ENCODE data around the gene CNTNAP2.
"Not testable (repeated sequence)": the region's sequence is repeated elsewhere in the genome, so short reads cannot be mapped to it uniquely, and the experiment has no call there.

Gene CNTNAP2

GRCh38 chr7:147756300-147756699 lies 1639.7 kb downstream of the CNTNAP2 start:
- DNase-seq (ENCODE audit: low read depth in 2 of 2), result no peak

DNA sequence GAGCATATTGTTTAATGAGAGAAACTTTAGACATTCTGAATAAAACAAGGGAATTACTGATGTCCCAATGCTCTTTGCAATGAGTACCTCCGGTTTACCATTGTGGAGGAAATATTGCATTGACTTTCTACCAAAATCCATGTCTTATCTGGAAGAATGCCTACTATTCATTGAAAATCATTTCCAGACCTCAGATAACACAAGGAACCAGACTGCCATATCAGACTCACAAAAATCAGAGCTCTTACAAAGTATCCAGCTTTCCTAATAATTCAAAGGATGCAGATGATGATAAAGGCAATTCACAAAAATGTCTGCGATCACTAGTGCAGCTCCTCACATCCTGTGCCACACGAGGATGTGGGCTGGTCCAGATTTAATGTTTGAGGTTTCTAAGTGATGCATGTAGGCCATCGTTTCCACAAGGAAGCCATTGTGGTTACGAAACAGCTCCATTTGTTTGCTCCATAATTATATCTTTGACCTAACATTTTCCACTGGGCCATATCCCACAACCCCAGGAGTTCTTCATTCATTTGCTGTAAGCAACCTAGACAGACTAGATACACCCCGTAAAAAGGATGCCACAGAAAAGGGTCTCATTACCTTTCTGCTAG lies 1642.8 kb downstream of the CNTNAP2 start:
- no peak for DNase-seq (ENCODE audit: low read depth in 2 of 2)

GRCh38 chr7:147765301-147765700 lies 1648.7 kb downstream of the CNTNAP2 start:
- no peak for DNase-seq (ENCODE audit: low read depth in 2 of 2)

DNA sequence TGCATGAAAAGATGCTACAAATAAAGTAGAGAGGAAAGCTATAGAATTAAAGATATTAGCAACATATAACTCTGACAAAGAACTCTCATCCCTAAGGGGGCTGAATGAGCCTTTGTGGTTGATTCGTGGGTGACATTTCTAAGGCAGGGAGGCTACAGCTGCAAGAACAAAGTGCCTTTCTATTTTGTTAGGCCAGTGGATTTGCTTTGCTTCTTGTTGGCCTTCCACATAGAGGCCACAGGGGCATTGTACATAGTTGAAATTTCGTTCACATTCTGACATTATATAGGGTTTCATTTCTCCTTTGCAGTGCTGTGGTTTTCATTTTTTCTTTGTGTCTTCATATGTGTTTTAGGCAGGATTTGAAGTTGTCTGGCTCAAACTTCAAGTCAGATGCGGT lies 1654.7 kb downstream of the CNTNAP2 start:
- no peak for DNase-seq (ENCODE audit: low read depth in 2 of 2)

GRCh38 chr7:147774461-147774860 lies 1657.9 kb downstream of the CNTNAP2 start:
- no peak for DNase-seq (ENCODE audit: low read depth in 2 of 2)

DNA sequence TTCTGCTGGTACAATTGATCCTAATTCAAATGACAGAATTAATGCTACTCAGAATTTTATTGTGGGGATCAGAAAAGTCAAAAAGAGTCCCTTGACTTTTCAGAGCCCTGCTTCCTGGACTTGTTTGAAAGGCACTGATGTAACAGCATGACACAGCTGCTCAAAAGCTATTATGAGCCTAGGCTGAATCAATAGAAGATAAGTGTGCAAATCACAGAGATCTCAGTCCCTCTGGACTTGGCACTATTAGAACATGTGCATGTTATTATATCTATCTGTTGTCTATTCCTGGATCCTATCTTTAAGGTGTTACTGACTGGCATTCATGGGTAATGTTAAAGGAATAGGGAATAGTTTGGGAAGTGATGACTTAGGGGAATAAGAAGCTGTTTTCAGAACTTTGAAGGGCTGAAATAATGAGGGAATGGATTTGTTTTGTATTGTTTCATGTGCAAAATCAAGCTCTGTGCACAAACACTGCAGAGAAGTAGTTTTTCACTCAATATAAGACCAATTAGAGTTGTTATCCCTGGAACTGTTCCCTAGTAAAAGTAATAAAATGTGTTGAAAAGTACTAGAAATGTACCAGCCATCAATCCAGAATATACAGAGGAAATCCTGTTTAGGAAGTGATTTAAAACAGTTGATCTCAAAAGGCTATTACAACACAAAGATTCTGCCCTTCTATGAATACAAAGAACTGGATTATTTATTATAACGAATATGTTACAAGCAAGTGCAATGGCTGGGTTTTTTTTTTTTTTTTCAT lies 1659.1 kb downstream of the CNTNAP2 start:
- no peak for DNase-seq (ENCODE audit: low read depth in 2 of 2)

DNA sequence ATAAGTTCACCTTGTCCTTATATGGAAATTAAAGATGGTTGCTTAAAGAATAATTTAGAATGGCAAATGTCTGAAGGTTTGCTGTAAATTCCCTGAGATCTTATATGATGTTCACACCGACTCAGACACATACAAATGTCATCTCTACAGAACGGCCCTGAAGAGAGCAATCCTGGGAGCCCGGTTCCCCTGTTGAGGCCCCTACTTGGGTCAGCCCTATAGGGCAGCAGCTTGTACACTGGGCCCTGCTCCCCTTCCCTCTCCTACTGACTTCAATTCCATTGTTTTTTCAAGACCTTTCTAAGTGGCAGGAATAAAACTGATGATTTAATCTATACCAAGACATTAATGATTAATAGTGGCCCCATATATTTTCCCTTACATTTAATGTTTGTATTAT lies 1660.7 kb downstream of the CNTNAP2 start:
- no peak for DNase-seq (ENCODE audit: low read depth in 2 of 2)

- no peak for DNase-seq (ENCODE audit: low read depth in 2 of 2)
These were observed 1663.3 kb downstream of the CNTNAP2 start for GRCh38 chr7:147779949-147780348.

- no peak for DNase-seq (ENCODE audit: low read depth in 2 of 2)
These were observed 1680.0 kb downstream of the CNTNAP2 start for GRCh38 chr7:147796581-147796980.

GRCh38 chr7:147798001-147798400 lies 1681.4 kb downstream of the CNTNAP2 start:
- DNase-seq (ENCODE audit: low read depth in 2 of 2), result no peak

- not testable (repeated sequence) for DNase-seq (ENCODE audit: low read depth in 2 of 2)
These were observed 1685.2 kb downstream of the CNTNAP2 start for GRCh38 chr7:147801762-147802161.

GRCh38 chr7:147803151-147803550 lies 1686.5 kb downstream of the CNTNAP2 start:
- no peak for DNase-seq (ENCODE audit: low read depth in 2 of 2)

DNA sequence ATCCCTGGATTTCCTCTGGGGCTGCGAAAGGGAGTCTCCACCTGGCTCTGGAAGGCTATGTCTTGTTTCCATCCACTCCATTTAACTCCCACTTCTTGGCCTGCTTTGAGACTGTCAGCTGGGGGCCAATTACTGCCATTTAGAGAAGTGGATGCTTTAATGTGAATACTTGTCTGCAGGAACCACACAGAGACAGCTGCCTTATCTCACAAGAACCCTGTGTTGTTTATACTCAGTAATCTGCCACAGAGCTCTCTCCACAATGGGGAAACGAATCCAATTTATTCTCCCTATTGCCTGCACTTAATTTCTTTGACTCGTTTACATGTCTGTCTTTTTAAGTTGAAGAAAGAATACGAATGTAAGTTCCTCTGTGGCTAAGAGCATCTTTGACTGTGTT lies 1687.0 kb downstream of the CNTNAP2 start:
- no peak for DNase-seq (ENCODE audit: low read depth in 2 of 2)

GRCh38 chr7:147804032-147804431 lies 1687.4 kb downstream of the CNTNAP2 start:
- DNase-seq (ENCODE audit: low read depth in 2 of 2), result no peak

DNA sequence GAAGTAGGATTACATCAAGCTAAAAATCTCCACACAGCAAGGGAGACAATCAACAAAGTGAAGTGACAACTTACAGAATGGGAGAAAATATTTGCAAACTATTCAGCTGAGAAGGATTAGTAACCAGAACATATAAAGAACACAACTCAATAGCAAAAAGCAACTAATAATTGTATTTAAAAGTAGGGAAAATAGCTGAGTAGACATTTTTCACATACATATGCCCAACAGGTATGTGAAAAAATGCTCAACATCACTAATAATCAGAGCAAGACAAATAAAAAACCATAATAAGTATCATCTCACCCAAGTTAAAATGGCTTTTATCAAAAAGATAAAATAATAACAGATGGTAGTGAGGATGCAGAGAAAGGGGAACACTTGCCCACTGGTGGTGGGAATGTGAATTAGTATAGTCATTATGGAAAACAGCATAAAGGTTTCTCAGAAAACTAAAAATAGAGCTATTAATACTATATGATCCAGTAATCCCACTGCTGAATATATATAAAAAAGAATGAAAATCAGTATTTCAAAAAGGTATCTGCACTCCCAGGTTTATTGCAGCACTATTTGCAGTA lies 1689.5 kb downstream of the CNTNAP2 start:
- no peak for DNase-seq (ENCODE audit: low read depth in 2 of 2)

GRCh38 chr7:147809786-147810185 lies 1693.2 kb downstream of the CNTNAP2 start:
- DNase-seq (ENCODE audit: low read depth in 2 of 2), result no peak

GRCh38 chr7:147810269-147810668 lies 1693.7 kb downstream of the CNTNAP2 start:
- no peak for DNase-seq (ENCODE audit: low read depth in 2 of 2)

- DNase-seq (ENCODE audit: low read depth in 2 of 2), result no peak
These were observed 1695.3 kb downstream of the CNTNAP2 start for GRCh38 chr7:147811923-147812322.

- DNase-seq (ENCODE audit: low read depth in 2 of 2), result no peak
These were observed 1696.7 kb downstream of the CNTNAP2 start for GRCh38 chr7:147813316-147813715.

DNA sequence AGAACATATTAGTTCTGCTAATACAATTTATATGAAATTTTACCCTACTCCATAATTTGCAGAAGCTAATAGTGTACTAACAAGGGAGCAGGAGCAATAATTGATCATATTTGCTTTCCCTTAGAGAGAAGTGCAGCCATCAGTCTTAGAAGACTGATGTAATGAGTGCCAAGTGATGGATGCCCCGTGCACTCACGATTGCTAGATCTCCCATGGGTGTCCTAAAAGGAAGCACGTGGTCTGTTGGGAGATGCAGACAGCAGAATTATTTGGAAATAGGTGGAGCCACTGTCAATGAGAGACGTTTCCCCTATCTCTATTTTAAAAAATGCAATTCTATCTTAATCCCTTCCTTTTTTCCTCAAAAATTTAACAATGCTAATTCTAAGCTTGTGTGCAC lies 1701.7 kb downstream of the CNTNAP2 start:
- DNase-seq (ENCODE audit: low read depth in 2 of 2), result no peak

- DNase-seq (ENCODE audit: low read depth in 2 of 2), result no peak
These were observed 1708.1 kb downstream of the CNTNAP2 start for GRCh38 chr7:147824671-147825070.

DNA sequence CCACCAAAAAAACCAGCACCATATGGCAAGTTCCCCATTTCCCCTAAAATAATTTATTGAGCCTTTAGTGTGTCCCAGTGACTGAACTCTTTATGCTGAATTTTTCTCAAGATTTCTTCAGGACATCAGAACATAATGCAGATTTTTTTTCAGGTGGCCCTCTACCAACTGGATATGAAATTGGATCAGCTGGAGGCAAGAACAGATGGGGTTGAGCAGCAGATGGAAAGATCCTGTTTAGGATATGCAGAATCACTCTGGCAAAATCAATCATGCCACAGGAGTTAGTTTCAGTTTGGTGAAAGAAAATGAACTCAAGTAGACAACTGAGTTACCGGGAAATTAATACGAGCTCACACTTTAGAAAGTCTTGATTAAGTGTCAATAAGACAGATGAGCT lies 1712.4 kb downstream of the CNTNAP2 start:
- DNase-seq (ENCODE audit: low read depth in 2 of 2), result no peak

DNA sequence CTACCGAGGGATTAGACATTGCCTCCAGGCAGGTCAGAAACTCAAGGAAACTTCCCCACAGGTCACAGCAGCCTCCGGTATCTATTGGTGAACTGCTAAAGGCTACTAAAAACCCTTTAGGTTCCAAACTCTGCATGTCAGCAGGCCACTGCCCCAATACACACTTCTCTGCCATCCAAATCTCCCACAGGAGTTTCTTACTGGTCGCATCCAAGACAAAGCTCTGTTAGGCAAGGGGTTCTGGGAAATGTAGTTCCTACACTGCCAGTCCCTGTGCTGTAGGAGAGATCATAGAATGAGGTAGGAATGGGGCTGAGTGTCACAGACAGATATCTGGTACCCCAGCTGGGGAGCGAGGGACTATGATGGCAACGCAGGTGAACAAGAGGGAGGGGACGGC lies 1717.0 kb downstream of the CNTNAP2 start:
- DNase-seq (ENCODE audit: low read depth in 2 of 2), result no peak
